HCT116 (cell line): ENCODE results near the gene APOBEC3A. TPM values are rescaled to one million over a fixed set of nuclear protein-coding genes. Genes with fewer than 3 reads are reported as not detected.

ENCODE experiments used
- ATAC-seq: fragments of 200-7000 bp; cut with Tn5 transposase; 2 replicates; pipeline ENCODE4 v1.9.1; 2020; ENCODE audit warnings: mild to moderate bottlenecking, moderate library complexity
- BruUV-seq: library from RNA; stranded (reverse); fragments of 400-500 nt; replicated peaks from 2 replicates; lab custom pipeline; 2021; lab: Mats Ljungman, UMichigan
- CTCF ChIA-PET: fragments of 300-600 bp; sonication (Branson Sonifier 250); formaldehyde crosslinking; loops from one replicate; lab custom pipeline; 2021; ENCODE audit warnings: antibody characterized with exemption; lab: Charles Lee
- POLR2A ChIA-PET: fragments of 300-600, 350-600 bp; sonication (Branson Sonifier 250); formaldehyde crosslinking; loops from one replicate; lab custom pipeline; 2021; ENCODE audit warnings: antibody characterized with exemption; lab: Charles Lee
- RAD21 ChIA-PET, 2 experiments: fragments of 300-600 bp; sonication (Branson Sonifier 250); formaldehyde crosslinking; loops; one replicate each; lab custom pipeline; 2023; ENCODE audit warnings: low total read pairs in 2 of 2; ENCODE audit not compliant: uncharacterized antibody in 2 of 2, unreplicated experiment in 2 of 2, low non-redundant PET in 1 of 2; lab: Charles Lee
- DNase-seq: peaks from one replicate; pipeline ENCODE4 v3.0.0-alpha.2; 2010; ENCODE audit warnings: low read depth, low spot score
- H2AFZ ChIP-seq: fragments of 200-600 bp; shearing (Covaris generic), sonication (generic); 2 replicates; pipeline ENCODE4 v1.6.1; 2017; ENCODE audit warnings: low read depth, mixed run types, mixed read lengths, antibody characterized with exemption, low read length; ENCODE audit not compliant: poor library complexity, severe bottlenecking
- H3K27ac ChIP-seq: 2 replicates; pipeline ENCODE4 v1.5.1; 2012; ENCODE audit warnings: low read depth, low read length
- H3K27me3 ChIP-seq: fragments of 200-600 bp; sonication (generic); 2 replicates; pipeline ENCODE4 v1.6.1; 2016; ENCODE audit warnings: mixed run types, low read length, mixed read lengths; ENCODE audit not compliant: insufficient read depth
- H3K36me3 ChIP-seq, 2 experiments: fragments of 200-500 bp in 1 of 2; fragments of 200-600 bp in 1 of 2; sonication (Bioruptor generic) in 1 of 2; sonication (generic) in 1 of 2; 2 replicates each; pipeline versions ENCODE4 v1.5.1 to v1.6.1; 2014 to 2016; ENCODE audit warnings: low read length in 2 of 2, inconsistent platforms in 1 of 2, mixed read lengths in 1 of 2, mixed run types in 1 of 2; ENCODE audit not compliant: insufficient read depth in 2 of 2, control insufficient read depth in 1 of 2
- H3K4me1 ChIP-seq, 2 experiments: fragments of 200-600 bp in 1 of 2; sonication (generic) in 1 of 2; 2 replicates each; pipeline versions ENCODE4 v1.5.1 to v1.6.1; 2012 to 2017; ENCODE audit warnings: low read length in 2 of 2, inconsistent platforms in 1 of 2, mild to moderate bottlenecking in 1 of 2, mixed read lengths in 1 of 2, mixed run types in 1 of 2, moderate library complexity in 1 of 2; ENCODE audit not compliant: insufficient read depth in 2 of 2, control insufficient read depth in 1 of 2
- H3K4me2 ChIP-seq: fragments of 200-600 bp; sonication (generic); 2 replicates; pipeline ENCODE4 v1.6.1; 2017; ENCODE audit warnings: mixed run types, low read length, mixed read lengths
- H3K4me3 ChIP-seq, 2 experiments: fragments of 200-600 bp in 1 of 2; sonication (generic) in 1 of 2; replicated peaks in 1 of 2; 2 replicates each; pipeline ENCODE4 v1.5.1; 2011 to 2016; ENCODE audit warnings: low read length in 2 of 2, control low read depth in 1 of 2, low read depth in 1 of 2, mild to moderate bottlenecking in 1 of 2, mixed read lengths in 1 of 2, mixed run types in 1 of 2
- H3K79me2 ChIP-seq: fragments of 200-600 bp; sonication (generic); 2 replicates; pipeline ENCODE4 v1.6.1; 2017; ENCODE audit warnings: mild to moderate bottlenecking, mixed run types, low read length, moderate library complexity, mixed read lengths; ENCODE audit not compliant: insufficient read depth
- H3K9ac ChIP-seq: fragments of 200-600 bp; sonication (generic); 2 replicates; pipeline ENCODE4 v1.6.1; 2016; ENCODE audit warnings: low read length, mixed read lengths
- H3K9me2 ChIP-seq: fragments of 200-600 bp; sonication (generic), shearing (Covaris generic); 2 replicates; pipeline ENCODE4 v1.6.1; 2017; ENCODE audit warnings: mixed run types, mild to moderate bottlenecking, moderate library complexity; ENCODE audit not compliant: insufficient read depth
- H3K9me3 ChIP-seq, 2 experiments: fragments of 200-500 bp in 1 of 2; fragments of 200-600 bp in 1 of 2; sonication (Bioruptor generic) in 1 of 2; sonication (generic) in 1 of 2; 2 replicates each; pipeline ENCODE4 v1.6.1; 2014 to 2017; ENCODE audit warnings: low read length in 2 of 2, mixed read lengths in 2 of 2, inconsistent platforms in 1 of 2, low read depth in 1 of 2, mild to moderate bottlenecking in 1 of 2, mixed run types in 1 of 2, moderate library complexity in 1 of 2; ENCODE audit not compliant: control insufficient read depth in 1 of 2, insufficient read depth in 1 of 2
- H4K20me1 ChIP-seq: fragments of 200-600 bp; sonication (generic), shearing (Covaris generic); 2 replicates; pipeline ENCODE4 v1.6.1; 2017; ENCODE audit warnings: mixed run types, mild to moderate bottlenecking, moderate library complexity; ENCODE audit not compliant: insufficient read depth
- ATF3 ChIP-seq: IDR thresholded peaks from 2 replicates; pipeline ENCODE4 v1.6.1; 2012
- CEBPB ChIP-seq: IDR thresholded peaks from 2 replicates; pipeline ENCODE4 v1.6.1; 2012; ENCODE audit warnings: low read depth
- CTCF ChIP-seq, 3 experiments: fragments of 200-600 bp in 1 of 3; sonication (generic) in 1 of 3; IDR thresholded peaks in 2 of 3; conservative IDR thresholded peaks in 1 of 3; 2 replicates each; pipeline ENCODE4 v1.5.1; 2012 to 2017; ENCODE audit warnings: low read depth in 2 of 3, low read length in 2 of 3, antibody characterized with exemption in 1 of 3, borderline replicate concordance in 1 of 3, control low read depth in 1 of 3, mild to moderate bottlenecking in 1 of 3, mixed read lengths in 1 of 3, mixed run types in 1 of 3, moderate library complexity in 1 of 3; ENCODE audit not compliant: insufficient read depth in 1 of 3
- EGR1 ChIP-seq: IDR thresholded peaks from 2 replicates; pipeline ENCODE4 v1.6.1; 2012; ENCODE audit warnings: low read depth
- EZH2 ChIP-seq: fragments of 200-600 bp; sonication (generic); IDR thresholded peaks from 2 replicates; pipeline ENCODE4 v1.6.1; 2017; ENCODE audit warnings: antibody characterized with exemption, mixed run types
- EZH2phosphoT487 ChIP-seq: fragments of 200-600 bp; IDR thresholded peaks from 2 replicates; pipeline ENCODE4 v1.6.1; 2018; ENCODE audit warnings: antibody characterized with exemption, borderline replicate concordance
- FOSL1 ChIP-seq: IDR thresholded peaks from 2 replicates; pipeline ENCODE4 v1.6.1; 2012; ENCODE audit warnings: low read depth
- POLR2AphosphoS5 ChIP-seq: IDR thresholded peaks from 2 replicates; pipeline ENCODE4 v1.6.1; 2011; ENCODE audit warnings: mild to moderate bottlenecking, low read depth, low read length, moderate library complexity
- RAD21 ChIP-seq: IDR thresholded peaks from 2 replicates; pipeline ENCODE4 v1.6.1; 2012; ENCODE audit warnings: low read depth, mild to moderate bottlenecking
- SP1 ChIP-seq: IDR thresholded peaks from 2 replicates; pipeline ENCODE4 v1.6.1; 2012; ENCODE audit warnings: low read depth
- SRF ChIP-seq: IDR thresholded peaks from 2 replicates; pipeline ENCODE4 v1.6.1; 2012; ENCODE audit warnings: low read depth
- TCF7L2 ChIP-seq: IDR thresholded peaks from 2 replicates; pipeline ENCODE4 v1.7.0; 2011; ENCODE audit warnings: borderline replicate concordance, inconsistent platforms; ENCODE audit not compliant: insufficient read depth, insufficient read length; ENCODE audit errors: extremely low read depth
- ZBTB33 ChIP-seq: IDR thresholded peaks from 2 replicates; pipeline ENCODE4 v1.6.1; 2011; ENCODE audit warnings: mild to moderate bottlenecking, low read length, moderate library complexity; ENCODE audit not compliant: insufficient replicate concordance; ENCODE audit errors: extremely low read depth
- intact Hi-C: fragments of 100-400 bp; cut with micrococcal nuclease; formaldehyde crosslinking; loops from 2 replicates; pipeline ENCODE4 v1.10.0; 2022
- total RNA-seq: library from RNA; stranded (reverse); gene quantifications from one replicate; pipeline ENCODE4 v1.2.1, GENCODE V29; 2021; ENCODE audit not compliant: unreplicated experiment

Gene APOBEC3A
- total RNA-seq, 1 experiment from 2014 or later: not detected

DNA sequence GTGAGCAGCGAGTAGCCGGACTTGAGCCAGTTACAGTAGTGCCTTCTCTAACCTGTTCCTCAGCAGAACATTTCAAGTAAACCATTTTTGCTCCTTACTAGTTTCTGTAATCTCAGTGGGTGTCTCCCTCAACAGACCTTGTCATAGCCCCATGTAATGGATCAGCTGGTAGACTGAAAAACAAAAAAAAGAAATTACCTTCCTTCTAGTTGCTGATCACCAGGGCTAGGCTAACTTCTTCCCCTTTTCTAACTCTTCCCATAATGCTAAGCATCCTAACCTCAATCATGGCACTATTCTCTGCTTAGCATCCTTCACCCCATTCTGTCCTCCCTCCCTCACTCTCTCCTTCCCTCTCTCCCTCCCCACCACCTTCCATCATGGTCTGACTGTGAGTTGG is 49.6 kb upstream of the APOBEC3A start:
- Histone ChIP-seq H3K4me1 (no peaks in the 10 kb centered on the region), H3K27me3 (no peaks in the 10 kb centered on the region), H3K4me3 (no peak overlapping the region), H2AFZ (no peak overlapping the region), H3K9me3 (no peaks in the 10 kb centered on the region; a peak in 1 of 4 replicates), H3K79me2 (no peaks in the 10 kb centered on the region), H3K9me2 (no peaks in the 10 kb centered on the region), H4K20me1 (no peaks in the 10 kb centered on the region), H3K36me3 (no peaks in the 10 kb centered on the region), H3K4me2 (no peak overlapping the region), H3K9ac (no peak overlapping the region), H3K27ac (no peak overlapping the region)
- DNase-seq: no peak
- ChIA-PET RAD21 (no interaction called here), POLR2A (no interaction called here), CTCF (no interaction called here)
- intact Hi-C loops: no loop called here
- no peak for ATAC-seq
- TF ChIP-seq CTCF (IDR thresholded peaks at IDR 0.05 in 2 of 3, conservative IDR thresholded peaks at IDR 0.05 in 1 of 3; ENCODE audit: borderline replicate concordance in 1 of 3, insufficient read depth in 1 of 3, low read depth in 2 of 3, low read length in 2 of 3): no peak
- TF ChIP-seq FOSL1: no peak
- no peak for TF ChIP-seq EZH2
- no peak for TF ChIP-seq EGR1
- TF ChIP-seq SRF: no peak
- TF ChIP-seq SP1: no peak
- no peak for TF ChIP-seq ZBTB33
- no peak for TF ChIP-seq TCF7L2
- TF ChIP-seq CEBPB: no peak
- no peak for TF ChIP-seq RAD21
- TF ChIP-seq ATF3: no peak
- no peak for TF ChIP-seq EZH2phosphoT487
- no peak for TF ChIP-seq POLR2AphosphoS5
- BruUV-seq: no TSS peak
